Astrocyte (in vitro differentiated cells and primary cell): ENCODE measurements around the gene CUEDC1. TPM values are rescaled to one million over a fixed set of nuclear protein-coding genes. Genes with fewer than 3 reads are reported as not detected.

ENCODE experiments used
- DNase-seq: peaks from one replicate; pipeline ENCODE4 v3.0.0-alpha.2; 2010; ENCODE audit warnings: low read depth
- FAIRE-seq: peaks from 2 replicates; lab custom pipeline; 2011; peaks lifted over from hg19 to GRCh38; lab: Jason Lieb, UNC
- H2AFZ ChIP-seq: 2 replicates; pipeline ENCODE4 v1.6.0; 2012; ENCODE audit warnings: low read depth, low read length, inconsistent platforms
- H3K27ac ChIP-seq: 2 replicates; pipeline ENCODE4 v1.5.1; 2011; ENCODE audit warnings: low read depth, low read length, inconsistent platforms
- H3K27me3 ChIP-seq: 2 replicates; pipeline ENCODE4 v1.6.0; 2011; ENCODE audit warnings: low read length, inconsistent platforms; ENCODE audit not compliant: insufficient read depth
- H3K36me3 ChIP-seq: 2 replicates; pipeline ENCODE4 v1.5.1; 2011; ENCODE audit warnings: low read length, inconsistent platforms; ENCODE audit not compliant: insufficient read depth
- H3K4me1 ChIP-seq: 2 replicates; pipeline ENCODE4 v1.5.1; 2011; ENCODE audit warnings: low read length, inconsistent platforms; ENCODE audit not compliant: insufficient read depth
- H3K4me2 ChIP-seq: 2 replicates; pipeline ENCODE4 v1.6.0; 2012; ENCODE audit warnings: low read length, inconsistent platforms
- H3K4me3 ChIP-seq: 2 replicates; pipeline ENCODE4 v1.5.1; 2011; ENCODE audit warnings: low read depth, mild to moderate bottlenecking, low read length, inconsistent platforms; ENCODE audit not compliant: insufficient read depth
- H3K79me2 ChIP-seq: 2 replicates; pipeline ENCODE4 v1.6.0; 2012; ENCODE audit warnings: mild to moderate bottlenecking, low read length, inconsistent platforms; ENCODE audit not compliant: insufficient read depth
- H3K9ac ChIP-seq: 2 replicates; pipeline ENCODE4 v1.6.0; 2012; ENCODE audit warnings: mild to moderate bottlenecking, low read length, inconsistent platforms
- H3K9me3 ChIP-seq: 2 replicates; pipeline ENCODE4 v1.5.1; 2012; ENCODE audit warnings: low read depth, mild to moderate bottlenecking, low read length, inconsistent platforms; ENCODE audit not compliant: insufficient read depth
- H4K20me1 ChIP-seq: 2 replicates; pipeline ENCODE4 v1.6.0; 2012; ENCODE audit warnings: low read length, inconsistent platforms; ENCODE audit not compliant: insufficient read depth
- H3K27ac Mint-ChIP-seq: one replicate; pipeline ENCODE4 v1.8.0; 2021; ENCODE audit warnings: mild to moderate bottlenecking, mixed read lengths; ENCODE audit not compliant: unreplicated experiment
- H3K27me3 Mint-ChIP-seq: one replicate; pipeline ENCODE4 v1.8.0; 2021; ENCODE audit warnings: low read depth, mixed read lengths; ENCODE audit not compliant: unreplicated experiment
- H3K36me3 Mint-ChIP-seq: one replicate; pipeline ENCODE4 v1.8.0; 2021; ENCODE audit warnings: low read depth, mixed read lengths; ENCODE audit not compliant: unreplicated experiment
- H3K4me1 Mint-ChIP-seq: one replicate; pipeline ENCODE4 v1.8.0; 2021; ENCODE audit warnings: low read depth, mixed read lengths; ENCODE audit not compliant: unreplicated experiment
- H3K4me3 Mint-ChIP-seq: one replicate; pipeline ENCODE4 v1.8.0; 2021; ENCODE audit warnings: mild to moderate bottlenecking, moderate library complexity, mixed read lengths; ENCODE audit not compliant: unreplicated experiment
- H3K9me3 Mint-ChIP-seq: one replicate; pipeline ENCODE4 v1.8.0; 2021; ENCODE audit warnings: mild to moderate bottlenecking, mixed read lengths; ENCODE audit not compliant: unreplicated experiment
- EZH2 ChIP-seq: IDR thresholded peaks from 2 replicates; pipeline ENCODE4 v1.6.1; 2012; ENCODE audit warnings: mild to moderate bottlenecking, low read length, inconsistent platforms; ENCODE audit not compliant: insufficient read depth
- total RNA-seq: library from RNA; stranded (reverse); gene quantifications from 2 replicates; pipeline ENCODE4 v1.2.1, GENCODE V29; 2021
- TF ChIP-seq, protein P1 (sequence below): IDR thresholded peaks from 2 replicates; pipeline ENCODE4 v1.5.1; 2011; ENCODE audit warnings: low read depth, mild to moderate bottlenecking, inconsistent platforms, low read length, moderate library complexity; ENCODE audit not compliant: insufficient read depth

The CUEDC1 gene
- total RNA-seq, 1 donor from 2014 or later: 43.7 TPM

GRCh38 chr17:57888311-57889216 lies 66.6 kb downstream of the CUEDC1 start:
- H3K79me2 ChIP-seq: peaks cover 36% of the 10 kb centered on the region
- Mint-ChIP-seq H3K36me3 (peaks cover 10% of the 10 kb centered on the region), H3K27ac (no peak overlapping the region), H3K4me3 (no peak overlapping the region), H3K4me1 (peaks cover 15% of the 10 kb centered on the region), H3K9me3 (peaks cover 4% of the 10 kb centered on the region), H3K27me3 (no peaks in the 10 kb centered on the region)
- H2AFZ ChIP-seq: no peak overlapping the region
- TF ChIP-seq EZH2: no peak
- TF ChIP-seq, protein P1, sequence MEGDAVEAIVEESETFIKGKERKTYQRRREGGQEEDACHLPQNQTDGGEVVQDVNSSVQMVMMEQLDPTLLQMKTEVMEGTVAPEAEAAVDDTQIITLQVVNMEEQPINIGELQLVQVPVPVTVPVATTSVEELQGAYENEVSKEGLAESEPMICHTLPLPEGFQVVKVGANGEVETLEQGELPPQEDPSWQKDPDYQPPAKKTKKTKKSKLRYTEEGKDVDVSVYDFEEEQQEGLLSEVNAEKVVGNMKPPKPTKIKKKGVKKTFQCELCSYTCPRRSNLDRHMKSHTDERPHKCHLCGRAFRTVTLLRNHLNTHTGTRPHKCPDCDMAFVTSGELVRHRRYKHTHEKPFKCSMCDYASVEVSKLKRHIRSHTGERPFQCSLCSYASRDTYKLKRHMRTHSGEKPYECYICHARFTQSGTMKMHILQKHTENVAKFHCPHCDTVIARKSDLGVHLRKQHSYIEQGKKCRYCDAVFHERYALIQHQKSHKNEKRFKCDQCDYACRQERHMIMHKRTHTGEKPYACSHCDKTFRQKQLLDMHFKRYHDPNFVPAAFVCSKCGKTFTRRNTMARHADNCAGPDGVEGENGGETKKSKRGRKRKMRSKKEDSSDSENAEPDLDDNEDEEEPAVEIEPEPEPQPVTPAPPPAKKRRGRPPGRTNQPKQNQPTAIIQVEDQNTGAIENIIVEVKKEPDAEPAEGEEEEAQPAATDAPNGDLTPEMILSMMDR: no peak
- peaks cover 38% of the 10 kb centered on the region for H3K4me1 ChIP-seq
- no peak overlapping the region for H3K4me2 ChIP-seq
- H3K9me3 ChIP-seq: no peaks in the 10 kb centered on the region
- H3K36me3 ChIP-seq: no peaks in the 10 kb centered on the region
- DNase-seq: no peak
- no peak for FAIRE-seq
- no peak overlapping the region for H3K9ac ChIP-seq
- H3K27ac ChIP-seq: no peak overlapping the region
- H3K27me3 ChIP-seq: no peaks in the 10 kb centered on the region
- peaks cover 6% of the 10 kb centered on the region for H4K20me1 ChIP-seq
- no peak overlapping the region for H3K4me3 ChIP-seq

DNA sequence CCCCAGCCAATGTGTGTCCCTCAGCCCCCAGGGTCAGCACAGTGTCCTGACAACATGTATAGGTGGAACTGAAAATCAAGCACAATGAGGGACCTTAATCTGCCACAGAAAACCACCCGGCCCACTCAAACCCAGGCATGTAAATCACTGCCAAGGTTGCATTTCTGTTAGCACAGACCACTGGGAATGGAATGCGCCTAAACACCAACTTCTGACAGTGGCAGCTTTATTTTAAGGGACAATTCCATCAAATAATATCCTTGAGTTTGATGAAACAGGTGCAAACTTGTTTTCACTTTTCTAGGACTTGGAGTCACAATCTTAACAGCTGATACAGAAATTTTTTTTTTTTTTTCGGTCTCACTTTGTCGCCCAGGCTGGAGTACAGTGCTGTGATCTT lies 68.1 kb downstream of the CUEDC1 start:
- H3K4me3 Mint-ChIP-seq: no peak overlapping the region
- TF ChIP-seq, protein P1: no peak
- TF ChIP-seq EZH2: no peak
- no peak overlapping the region for H3K27ac Mint-ChIP-seq
- H3K27me3 ChIP-seq: no peaks in the 10 kb centered on the region
- H3K4me1 Mint-ChIP-seq: peaks cover 7% of the 10 kb centered on the region
- peaks cover 24% of the 10 kb centered on the region for H3K4me1 ChIP-seq
- no peaks in the 10 kb centered on the region for H3K36me3 ChIP-seq
- no peak overlapping the region for H3K4me2 ChIP-seq
- peaks cover 19% of the 10 kb centered on the region for H3K36me3 Mint-ChIP-seq
- peaks cover 6% of the 10 kb centered on the region for H4K20me1 ChIP-seq
- H3K9ac ChIP-seq: no peak overlapping the region
- no peaks in the 10 kb centered on the region for H3K9me3 ChIP-seq
- peaks cover 4% of the 10 kb centered on the region for H3K9me3 Mint-ChIP-seq
- no peak for DNase-seq
- no peak overlapping the region for H3K27ac ChIP-seq
- FAIRE-seq: no peak
- H3K27me3 Mint-ChIP-seq: no peaks in the 10 kb centered on the region
- no peak overlapping the region for H3K4me3 ChIP-seq
- no peak overlapping the region for H2AFZ ChIP-seq
- peaks cover 36% of the 10 kb centered on the region for H3K79me2 ChIP-seq

- Mint-ChIP-seq H3K27me3 (no peaks in the 10 kb centered on the region), H3K27ac (no peak overlapping the region), H3K4me3 (no peak overlapping the region), H3K9me3 (peaks cover 3% of the 10 kb centered on the region), H3K36me3 (peaks cover 19% of the 10 kb centered on the region), H3K4me1 (peaks cover 14% of the 10 kb centered on the region)
- Histone ChIP-seq H3K27me3 (no peaks in the 10 kb centered on the region), H4K20me1 (peaks cover 6% of the 10 kb centered on the region), H3K36me3 (no peaks in the 10 kb centered on the region), H3K27ac (no peak overlapping the region), H3K9ac (no peak overlapping the region), H3K4me2 (no peak overlapping the region), H3K9me3 (no peaks in the 10 kb centered on the region), H2AFZ (no peak overlapping the region), H3K4me1 (peaks cover 27% of the 10 kb centered on the region), H3K4me3 (no peak overlapping the region), H3K79me2 (peaks cover 26% of the 10 kb centered on the region)
- DNase-seq (no peak), FAIRE-seq (no peak)
- TF ChIP-seq, protein P1: no peak
- no peak for TF ChIP-seq EZH2
Measured at GRCh38 chr17:57886020-57886419, 69.2 kb downstream of the CUEDC1 start.
